Astrocyte (in vitro differentiated cells and primary cell): ENCODE measurements around the gene CORO2B. TPM values are rescaled to one million over a fixed set of nuclear protein-coding genes. Genes with fewer than 3 reads are reported as not detected.

Experiments
- DNase-seq: peaks from one replicate; pipeline ENCODE4 v3.0.0-alpha.2; 2010; ENCODE audit warnings: low read depth
- FAIRE-seq: peaks from 2 replicates; lab custom pipeline; 2011; peaks lifted over from hg19 to GRCh38; lab: Jason Lieb, UNC
- H2AFZ ChIP-seq: 2 replicates; pipeline ENCODE4 v1.6.0; 2012; ENCODE audit warnings: low read depth, low read length, inconsistent platforms
- H3K27ac ChIP-seq: 2 replicates; pipeline ENCODE4 v1.5.1; 2011; ENCODE audit warnings: low read depth, low read length, inconsistent platforms
- H3K27me3 ChIP-seq: 2 replicates; pipeline ENCODE4 v1.6.0; 2011; ENCODE audit warnings: low read length, inconsistent platforms; ENCODE audit not compliant: insufficient read depth
- H3K36me3 ChIP-seq: 2 replicates; pipeline ENCODE4 v1.5.1; 2011; ENCODE audit warnings: low read length, inconsistent platforms; ENCODE audit not compliant: insufficient read depth
- H3K4me1 ChIP-seq: 2 replicates; pipeline ENCODE4 v1.5.1; 2011; ENCODE audit warnings: low read length, inconsistent platforms; ENCODE audit not compliant: insufficient read depth
- H3K4me2 ChIP-seq: 2 replicates; pipeline ENCODE4 v1.6.0; 2012; ENCODE audit warnings: low read length, inconsistent platforms
- H3K4me3 ChIP-seq: 2 replicates; pipeline ENCODE4 v1.5.1; 2011; ENCODE audit warnings: low read depth, mild to moderate bottlenecking, low read length, inconsistent platforms; ENCODE audit not compliant: insufficient read depth
- H3K79me2 ChIP-seq: 2 replicates; pipeline ENCODE4 v1.6.0; 2012; ENCODE audit warnings: mild to moderate bottlenecking, low read length, inconsistent platforms; ENCODE audit not compliant: insufficient read depth
- H3K9ac ChIP-seq: 2 replicates; pipeline ENCODE4 v1.6.0; 2012; ENCODE audit warnings: mild to moderate bottlenecking, low read length, inconsistent platforms
- H3K9me3 ChIP-seq: 2 replicates; pipeline ENCODE4 v1.5.1; 2012; ENCODE audit warnings: low read depth, mild to moderate bottlenecking, low read length, inconsistent platforms; ENCODE audit not compliant: insufficient read depth
- H4K20me1 ChIP-seq: 2 replicates; pipeline ENCODE4 v1.6.0; 2012; ENCODE audit warnings: low read length, inconsistent platforms; ENCODE audit not compliant: insufficient read depth
- H3K27ac Mint-ChIP-seq: one replicate; pipeline ENCODE4 v1.8.0; 2021; ENCODE audit warnings: mild to moderate bottlenecking, mixed read lengths; ENCODE audit not compliant: unreplicated experiment
- H3K27me3 Mint-ChIP-seq: one replicate; pipeline ENCODE4 v1.8.0; 2021; ENCODE audit warnings: low read depth, mixed read lengths; ENCODE audit not compliant: unreplicated experiment
- H3K36me3 Mint-ChIP-seq: one replicate; pipeline ENCODE4 v1.8.0; 2021; ENCODE audit warnings: low read depth, mixed read lengths; ENCODE audit not compliant: unreplicated experiment
- H3K4me1 Mint-ChIP-seq: one replicate; pipeline ENCODE4 v1.8.0; 2021; ENCODE audit warnings: low read depth, mixed read lengths; ENCODE audit not compliant: unreplicated experiment
- H3K4me3 Mint-ChIP-seq: one replicate; pipeline ENCODE4 v1.8.0; 2021; ENCODE audit warnings: mild to moderate bottlenecking, moderate library complexity, mixed read lengths; ENCODE audit not compliant: unreplicated experiment
- H3K9me3 Mint-ChIP-seq: one replicate; pipeline ENCODE4 v1.8.0; 2021; ENCODE audit warnings: mild to moderate bottlenecking, mixed read lengths; ENCODE audit not compliant: unreplicated experiment
- EZH2 ChIP-seq: IDR thresholded peaks from 2 replicates; pipeline ENCODE4 v1.6.1; 2012; ENCODE audit warnings: mild to moderate bottlenecking, low read length, inconsistent platforms; ENCODE audit not compliant: insufficient read depth
- total RNA-seq: library from RNA; stranded (reverse); gene quantifications from 2 replicates; pipeline ENCODE4 v1.2.1, GENCODE V29; 2021
- TF ChIP-seq, protein P1 (sequence below): IDR thresholded peaks from 2 replicates; pipeline ENCODE4 v1.5.1; 2011; ENCODE audit warnings: low read depth, mild to moderate bottlenecking, inconsistent platforms, low read length, moderate library complexity; ENCODE audit not compliant: insufficient read depth

The CORO2B gene
- total RNA-seq, 1 donor from 2014 or later = 7.4 TPM

DNA sequence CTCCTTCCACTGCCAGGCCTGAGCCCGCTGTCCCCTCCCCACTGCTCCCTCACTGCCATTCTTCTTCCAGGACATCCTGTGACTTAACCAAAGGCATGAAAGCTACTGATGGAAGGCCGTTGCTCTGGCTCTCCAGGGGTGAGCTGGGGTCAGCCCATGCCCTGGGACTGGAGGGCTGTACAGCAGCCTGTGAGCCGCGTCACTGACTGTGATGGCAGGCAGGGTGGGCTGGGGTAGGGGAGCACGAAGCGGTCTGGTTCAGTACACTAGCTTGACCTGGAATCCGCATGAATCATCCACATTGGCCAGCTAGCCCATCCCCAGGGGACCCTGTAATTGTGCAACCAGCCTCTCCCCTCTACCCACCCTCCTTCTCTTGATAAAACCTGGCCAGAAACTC lies 30.8 kb downstream of the CORO2B start:
- Histone ChIP-seq H3K36me3 (no peaks in the 10 kb centered on the region), H2AFZ (no peak overlapping the region), H3K79me2 (peaks cover 51% of the 10 kb centered on the region), H3K4me1 (peaks cover 30% of the 10 kb centered on the region), H3K9me3 (no peaks in the 10 kb centered on the region), H3K27ac (no peak overlapping the region), H3K27me3 (no peaks in the 10 kb centered on the region), H4K20me1 (no peaks in the 10 kb centered on the region), H3K4me2 (no peak overlapping the region), H3K9ac (no peak overlapping the region), H3K4me3 (no peak overlapping the region)
- Mint-ChIP-seq H3K9me3 (peaks cover 2% of the 10 kb centered on the region), H3K4me3 (no peak overlapping the region), H3K27ac (no peak overlapping the region), H3K4me1 (peaks cover 15% of the 10 kb centered on the region), H3K27me3 (no peaks in the 10 kb centered on the region), H3K36me3 (no peaks in the 10 kb centered on the region)
- FAIRE-seq = no peak
- DNase-seq = no peak
- no peak for TF ChIP-seq EZH2
- TF ChIP-seq, protein P1, sequence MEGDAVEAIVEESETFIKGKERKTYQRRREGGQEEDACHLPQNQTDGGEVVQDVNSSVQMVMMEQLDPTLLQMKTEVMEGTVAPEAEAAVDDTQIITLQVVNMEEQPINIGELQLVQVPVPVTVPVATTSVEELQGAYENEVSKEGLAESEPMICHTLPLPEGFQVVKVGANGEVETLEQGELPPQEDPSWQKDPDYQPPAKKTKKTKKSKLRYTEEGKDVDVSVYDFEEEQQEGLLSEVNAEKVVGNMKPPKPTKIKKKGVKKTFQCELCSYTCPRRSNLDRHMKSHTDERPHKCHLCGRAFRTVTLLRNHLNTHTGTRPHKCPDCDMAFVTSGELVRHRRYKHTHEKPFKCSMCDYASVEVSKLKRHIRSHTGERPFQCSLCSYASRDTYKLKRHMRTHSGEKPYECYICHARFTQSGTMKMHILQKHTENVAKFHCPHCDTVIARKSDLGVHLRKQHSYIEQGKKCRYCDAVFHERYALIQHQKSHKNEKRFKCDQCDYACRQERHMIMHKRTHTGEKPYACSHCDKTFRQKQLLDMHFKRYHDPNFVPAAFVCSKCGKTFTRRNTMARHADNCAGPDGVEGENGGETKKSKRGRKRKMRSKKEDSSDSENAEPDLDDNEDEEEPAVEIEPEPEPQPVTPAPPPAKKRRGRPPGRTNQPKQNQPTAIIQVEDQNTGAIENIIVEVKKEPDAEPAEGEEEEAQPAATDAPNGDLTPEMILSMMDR = no peak

DNA sequence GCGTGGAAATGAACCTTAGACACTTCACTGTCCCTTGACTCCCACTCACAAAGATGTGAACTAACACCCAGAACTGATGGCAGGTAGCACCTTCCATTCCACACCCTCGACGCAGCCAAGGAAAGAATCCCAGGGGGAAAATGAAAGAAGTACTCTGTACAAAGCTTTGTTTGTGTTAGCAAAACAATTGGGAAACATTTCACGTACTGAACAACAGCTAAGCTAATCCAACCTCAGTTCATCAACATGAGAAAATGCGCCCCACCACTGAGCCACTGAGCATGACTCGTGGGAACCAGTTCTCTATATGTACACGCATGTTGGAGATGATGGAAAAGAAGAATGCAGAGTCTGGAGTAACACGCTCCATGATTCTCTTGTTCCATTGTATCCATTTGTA lies 32.0 kb downstream of the CORO2B start:
- no peaks in the 10 kb centered on the region for H3K36me3 ChIP-seq
- no peak for DNase-seq
- Mint-ChIP-seq H3K27me3 (no peaks in the 10 kb centered on the region), H3K36me3 (peaks cover 1% of the 10 kb centered on the region), H3K9me3 (no peaks in the 10 kb centered on the region), H3K4me1 (peaks cover 22% of the 10 kb centered on the region), H3K4me3 (no peak overlapping the region), H3K27ac (no peak overlapping the region)
- H3K9me3 ChIP-seq = no peaks in the 10 kb centered on the region
- TF ChIP-seq, protein P1 = no peak
- TF ChIP-seq EZH2 = no peak
- H3K9ac ChIP-seq = no peak overlapping the region
- H3K4me3 ChIP-seq = no peak overlapping the region
- H3K27me3 ChIP-seq = no peaks in the 10 kb centered on the region
- H3K79me2 ChIP-seq = peaks cover 63% of the 10 kb centered on the region
- H4K20me1 ChIP-seq = no peaks in the 10 kb centered on the region
- H3K4me1 ChIP-seq = peaks cover 34% of the 10 kb centered on the region
- H3K4me2 ChIP-seq = no peak overlapping the region
- H2AFZ ChIP-seq = no peak overlapping the region
- H3K27ac ChIP-seq = no peak overlapping the region
- FAIRE-seq = no peak

DNA sequence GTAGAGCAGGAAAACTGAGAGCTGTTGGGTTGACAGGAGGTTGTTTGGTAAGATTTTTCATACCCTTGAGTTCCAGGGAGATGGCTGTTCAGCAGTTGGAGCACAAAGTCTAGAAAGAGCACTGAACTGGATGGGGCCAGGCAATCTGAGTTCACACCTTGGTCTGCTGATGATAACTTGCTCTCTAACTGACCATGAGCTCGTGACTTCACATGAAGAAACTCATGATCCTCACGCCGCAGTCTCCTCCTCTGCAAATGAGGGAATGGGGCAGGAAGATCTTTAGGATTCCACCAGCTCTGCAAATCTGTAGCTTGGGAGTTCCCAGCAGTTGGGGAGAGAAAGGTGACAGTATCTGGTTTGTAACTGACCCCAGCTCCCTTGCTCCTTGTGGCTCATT lies 33.7 kb downstream of the CORO2B start:
- no peaks in the 10 kb centered on the region for H3K36me3 ChIP-seq
- H3K27ac ChIP-seq = no peak overlapping the region
- H3K27me3 ChIP-seq = no peaks in the 10 kb centered on the region
- H3K27ac Mint-ChIP-seq = no peak overlapping the region
- no peak for FAIRE-seq
- no peaks in the 10 kb centered on the region for H4K20me1 ChIP-seq
- H3K9me3 ChIP-seq = no peaks in the 10 kb centered on the region
- no peak for TF ChIP-seq EZH2
- TF ChIP-seq, protein P1 = no peak
- H2AFZ ChIP-seq = no peak overlapping the region
- peaks cover 1% of the 10 kb centered on the region for H3K36me3 Mint-ChIP-seq
- no peak overlapping the region for H3K4me3 ChIP-seq
- no peak overlapping the region for H3K4me2 ChIP-seq
- H3K9ac ChIP-seq = no peak overlapping the region
- H3K9me3 Mint-ChIP-seq = no peaks in the 10 kb centered on the region
- peaks cover 40% of the 10 kb centered on the region for H3K4me1 ChIP-seq
- no peak overlapping the region for H3K4me3 Mint-ChIP-seq
- H3K79me2 ChIP-seq = peaks cover 52% of the 10 kb centered on the region
- H3K4me1 Mint-ChIP-seq = peaks cover 31% of the 10 kb centered on the region
- H3K27me3 Mint-ChIP-seq = no peaks in the 10 kb centered on the region
- no peak for DNase-seq
